Measurements from ENCODE around the gene RALGPS1.

The RALGPS1 gene

GRCh38 chr9:127224178-127224882, 309.7 kb downstream of the RALGPS1 start:
- DNase-seq (ENCODE audit: low read depth in 2 of 2), result peak; percentile 64 to 73

- DNase-seq (ENCODE audit: low read depth in 2 of 2), result peak; percentile 80 to 91
These were observed 310.5 kb downstream of the RALGPS1 start for GRCh38 chr9:127224883-127225739.

- no peak for DNase-seq (ENCODE audit: low read depth in 2 of 2)
These were observed 311.4 kb downstream of the RALGPS1 start for GRCh38 chr9:127225801-127226625.

- DNase-seq (ENCODE audit: low read depth in 2 of 2), result no peak
These were observed 315.3 kb downstream of the RALGPS1 start for GRCh38 chr9:127229691-127230417.

- DNase-seq (ENCODE audit: low read depth in 2 of 2), result no peak
These were observed 317.1 kb downstream of the RALGPS1 start for GRCh38 chr9:127231666-127232065.

- DNase-seq (ENCODE audit: low read depth in 2 of 2), result no peak
These were observed 318.4 kb downstream of the RALGPS1 start for GRCh38 chr9:127232833-127233549.

- no peak for DNase-seq (ENCODE audit: low read depth in 2 of 2)
These were observed 319.0 kb downstream of the RALGPS1 start for GRCh38 chr9:127233550-127233949.

GRCh38 chr9:127233989-127234388, 319.4 kb downstream of the RALGPS1 start:
- no peak for DNase-seq (ENCODE audit: low read depth in 2 of 2)

- DNase-seq (ENCODE audit: low read depth in 2 of 2), result no peak
These were observed 323.2 kb downstream of the RALGPS1 start for GRCh38 chr9:127237801-127238200.

- no peak for DNase-seq (ENCODE audit: low read depth in 2 of 2)
These were observed 326.8 kb downstream of the RALGPS1 start for GRCh38 chr9:127241354-127241753.

GRCh38 chr9:127244609-127245601, 330.3 kb downstream of the RALGPS1 start:
- DNase-seq (ENCODE audit: low read depth in 2 of 2), result peak; percentile 84 to 88

GRCh38 chr9:127245637-127246164, 331.1 kb downstream of the RALGPS1 start:
- no peak for DNase-seq (ENCODE audit: low read depth in 2 of 2)

- DNase-seq (ENCODE audit: low read depth in 2 of 2), result no peak
These were observed 333.7 kb downstream of the RALGPS1 start for GRCh38 chr9:127248241-127248640.

GRCh38 chr9:127249877-127250276, 335.3 kb downstream of the RALGPS1 start:
- DNase-seq (ENCODE audit: low read depth in 2 of 2), result no peak

- DNase-seq (ENCODE audit: low read depth in 2 of 2), result no peak
These were observed 336.4 kb downstream of the RALGPS1 start for GRCh38 chr9:127250896-127251391.

GRCh38 chr9:127252410-127253318, 338.1 kb downstream of the RALGPS1 start:
- DNase-seq (ENCODE audit: low read depth in 2 of 2), result no peak

- no peak for DNase-seq (ENCODE audit: low read depth in 2 of 2)
These were observed 338.9 kb downstream of the RALGPS1 start for GRCh38 chr9:127253446-127253845.

- no peak for DNase-seq (ENCODE audit: low read depth in 2 of 2)
These were observed 341.1 kb downstream of the RALGPS1 start for GRCh38 chr9:127255692-127256091.
